Mesodermal cell (in vitro differentiated cells): ENCODE data around the gene TMEM201. TPM values are rescaled to one million over a fixed set of nuclear protein-coding genes. Genes with fewer than 3 reads are reported as not detected.

Source experiments
- H3K27ac ChIP-seq: 2 replicates; pipeline ENCODE4 v1.7.0; 2013; ENCODE audit warnings: mild to moderate bottlenecking, low read depth, low read length, moderate library complexity; ENCODE audit not compliant: severe bottlenecking
- H3K36me3 ChIP-seq: 2 replicates; pipeline ENCODE4 v1.7.1; 2013; ENCODE audit warnings: mild to moderate bottlenecking, low read length, moderate library complexity; ENCODE audit not compliant: control insufficient read depth, insufficient read depth
- H3K4me1 ChIP-seq: one replicate; pipeline ENCODE4 v1.7.1; 2013; ENCODE audit warnings: mild to moderate bottlenecking, low read length; ENCODE audit not compliant: insufficient read depth, control insufficient read depth, poor library complexity, severe bottlenecking
- H3K4me3 ChIP-seq: 2 replicates; pipeline ENCODE4 v1.7.0; 2013; ENCODE audit warnings: low read length, control low read depth, mild to moderate bottlenecking; ENCODE audit not compliant: insufficient read depth, poor library complexity, severe bottlenecking; ENCODE audit errors: extremely low read depth
- H3K9me3 ChIP-seq: 2 replicates; pipeline ENCODE4 v1.7.1; 2013; ENCODE audit warnings: mild to moderate bottlenecking, low read length, moderate library complexity; ENCODE audit not compliant: control insufficient read depth
- WGBS, 2 experiments: methylation state at CpG; one replicate each; pipeline ENCODE4 v1.1.5; 2013; ENCODE audit warnings: missing lambda C conversion rate in 2 of 2; ENCODE audit not compliant: insufficient coverage in 2 of 2; 5-methylcytosine and 5-hydroxymethylcytosine counted together
- polyA plus RNA-seq, 2 experiments: library from polyadenylated mRNA; stranded (reverse); fragments of 50-300 nt; gene quantifications; one replicate each; pipeline ENCODE4 v1.2.3, GENCODE V29; 2013

Gene TMEM201
- 9.7 TPM for polyA plus RNA-seq (2013, experiment 1 of 2)
- 7.8 TPM for polyA plus RNA-seq (2013, experiment 2 of 2)

- H3K36me3 ChIP-seq = peaks cover 13% of the 10 kb centered on the region
- H3K4me1 ChIP-seq = peaks cover 26% of the 10 kb centered on the region
- no peaks in the 10 kb centered on the region for H3K9me3 ChIP-seq
- H3K4me3 ChIP-seq = peak within 1 kb of the TSS; percentile 60
- 0% methylated on average over 36 to 73 of the region's 94 CpGs for WGBS, 2 experiments
- H3K27ac ChIP-seq = peak within 1 kb of the TSS; percentile 45
Measured at GRCh38 chr1:9588551-9589143, at the start of gene TMEM201. TMEM201 (plus strand) TSS chr1:9588911; CDS start chr1:9588931, 20 bp downstream.

- peaks cover 3% of the 10 kb centered on the region for H3K36me3 ChIP-seq
- WGBS, 2 experiments = 1 to 2% methylated on average over 67 to 68 of the region's 92 CpGs
- H3K27ac ChIP-seq = peak within 1 kb of the TSS; percentile 79
- no peaks in the 10 kb centered on the region for H3K9me3 ChIP-seq
- peak within 1 kb of the TSS; percentile 75 for H3K4me3 ChIP-seq
- H3K4me1 ChIP-seq = peaks cover 3% of the 10 kb centered on the region
Measured at GRCh38 chr1:9539165-9539828, 49.4 kb upstream of the TMEM201 start, which contains the start of gene SLC25A33. SLC25A33 (plus strand) TSS chr1:9539465; CDS start chr1:9539692, 227 bp downstream.

- Histone ChIP-seq H3K36me3 (peaks cover 3% of the 10 kb centered on the region), H3K4me1 (peaks cover 3% of the 10 kb centered on the region), H3K27ac (peak overlapping the region; percentile 79), H3K9me3 (no peaks in the 10 kb centered on the region), H3K4me3 (peak overlapping the region; percentile 75)
- WGBS, 2 experiments = 1 to 2% methylated on average over 45 to 47 of the region's 61 CpGs
Measured at GRCh38 chr1:9539829-9540550, 48.7 kb upstream of the TMEM201 start.

- Histone ChIP-seq H3K27ac (no peak overlapping the region), H3K36me3 (peaks cover 3% of the 10 kb centered on the region), H3K4me1 (peaks cover 3% of the 10 kb centered on the region), H3K9me3 (no peaks in the 10 kb centered on the region), H3K4me3 (no peak overlapping the region)
- 96 to 100% methylated on average over 3 of the region's 3 CpGs for WGBS, 2 experiments
Measured at GRCh38 chr1:9542430-9542829, 46.3 kb upstream of the TMEM201 start.

- H3K9me3 ChIP-seq = no peaks in the 10 kb centered on the region
- WGBS, 2 experiments = 100% methylated on average over 2 of the region's 3 CpGs
- H3K36me3 ChIP-seq = peaks cover 8% of the 10 kb centered on the region
- no peak overlapping the region for H3K27ac ChIP-seq
- peaks cover 3% of the 10 kb centered on the region for H3K4me1 ChIP-seq
- H3K4me3 ChIP-seq = no peak overlapping the region
Measured at GRCh38 chr1:9544926-9545325, 43.8 kb upstream of the TMEM201 start.

- Histone ChIP-seq H3K9me3 (no peaks in the 10 kb centered on the region), H3K27ac (no peak overlapping the region), H3K36me3 (peaks cover 26% of the 10 kb centered on the region), H3K4me1 (no peaks in the 10 kb centered on the region), H3K4me3 (no peak overlapping the region)
- WGBS, 2 experiments = 94 to 100% methylated on average over 2 of the region's 6 CpGs
Measured at GRCh38 chr1:9549955-9550546, 38.7 kb upstream of the TMEM201 start.

GRCh38 chr1:9551984-9552383 is 36.7 kb upstream of the TMEM201 start:
- no peak overlapping the region for H3K27ac ChIP-seq
- H3K36me3 ChIP-seq = peaks cover 44% of the 10 kb centered on the region
- H3K4me1 ChIP-seq = no peaks in the 10 kb centered on the region
- no peak overlapping the region for H3K4me3 ChIP-seq
- WGBS, 2 experiments = 86 to 100% methylated on average over 1 of the region's 1 CpG
- H3K9me3 ChIP-seq = no peaks in the 10 kb centered on the region

GRCh38 chr1:9553736-9554144 is 35.0 kb upstream of the TMEM201 start:
- Histone ChIP-seq H3K4me1 (peaks cover 3% of the 10 kb centered on the region), H3K27ac (no peak overlapping the region), H3K36me3 (peaks cover 50% of the 10 kb centered on the region), H3K9me3 (no peaks in the 10 kb centered on the region), H3K4me3 (no peak overlapping the region)
- 91 to 100% methylated on average over 2 of the region's 4 CpGs for whole genome bisulfite sequencing, 2 experiments

GRCh38 chr1:9555942-9556341 is 32.8 kb upstream of the TMEM201 start:
- WGBS, 2 experiments = 90 to 94% methylated on average over 2 to 4 of the region's 4 CpGs
- no peak overlapping the region for H3K27ac ChIP-seq
- no peak overlapping the region for H3K4me3 ChIP-seq
- peaks cover 15% of the 10 kb centered on the region for H3K4me1 ChIP-seq
- peaks cover 50% of the 10 kb centered on the region for H3K36me3 ChIP-seq
- H3K9me3 ChIP-seq = no peaks in the 10 kb centered on the region

GRCh38 chr1:9557624-9558023 is 31.1 kb upstream of the TMEM201 start:
- Histone ChIP-seq H3K27ac (no peak overlapping the region), H3K9me3 (no peaks in the 10 kb centered on the region), H3K4me3 (no peak overlapping the region), H3K4me1 (peaks cover 15% of the 10 kb centered on the region), H3K36me3 (peaks cover 50% of the 10 kb centered on the region)
- WGBS, 2 experiments = 96 to 97% methylated on average over 4 to 5 of the region's 5 CpGs
